PC-3 (cell line): ENCODE data around the gene CFAP410. TPM values are rescaled to one million over a fixed set of nuclear protein-coding genes. Genes with fewer than 3 reads are reported as not detected.

Experiments used
- ATAC-seq: fragments of 200-7000 bp; cut with Tn5 transposase; 2 replicates; pipeline ENCODE4 v1.9.1; 2020; ENCODE audit warnings: mild to moderate bottlenecking, moderate library complexity
- BruUV-seq: library from RNA; stranded (reverse); fragments of 400-500 nt; replicated peaks from 2 replicates; lab custom pipeline; 2021; lab: Mats Ljungman, UMichigan
- CTCF ChIA-PET: fragments of 300-600 bp; sonication (Branson Sonifier 250); formaldehyde crosslinking; loops from one replicate; lab custom pipeline; 2022; ENCODE audit warnings: antibody characterized with exemption; lab: Charles Lee
- POLR2A ChIA-PET: fragments of 300-600 bp; sonication (Branson Sonifier 250); formaldehyde crosslinking; loops from one replicate; lab custom pipeline; 2022; ENCODE audit warnings: antibody characterized with exemption; ENCODE audit not compliant: unreplicated experiment; lab: Charles Lee
- DNase-seq: peaks from one replicate; pipeline ENCODE4 v3.0.0-alpha.2; 2015
- H2AFZ ChIP-seq: fragments of 300-600 bp; sonication (generic); 2 replicates; pipeline ENCODE4 v1.6.0; 2016; ENCODE audit warnings: antibody characterized with exemption, low read length
- H3F3A ChIP-seq: fragments of 300-600 bp; sonication (generic); one replicate; pipeline ENCODE4 v1.6.0; 2017; ENCODE audit warnings: antibody characterized with exemption, low read length, control low read depth, mild to moderate bottlenecking; ENCODE audit not compliant: unreplicated experiment
- H3K27ac ChIP-seq: fragments of 300-600 bp; sonication (generic); 2 replicates; pipeline ENCODE4 v1.5.1; 2016; ENCODE audit warnings: mild to moderate bottlenecking, low read length
- H3K27me3 ChIP-seq: fragments of 300-600 bp; sonication (generic); 2 replicates; pipeline ENCODE4 v1.6.1; 2016; ENCODE audit warnings: low read length, mixed read lengths
- H3K36me3 ChIP-seq: fragments of 300-600 bp; sonication (generic); 2 replicates; pipeline ENCODE4 v1.6.1; 2016; ENCODE audit warnings: low read depth, mixed run types, low read length, mixed read lengths
- H3K4me1 ChIP-seq: fragments of 300-600 bp; sonication (generic); 2 replicates; pipeline ENCODE4 v1.5.1; 2016; ENCODE audit warnings: low read length; ENCODE audit not compliant: insufficient read depth
- H3K4me2 ChIP-seq: fragments of 300-600 bp; sonication (generic); 2 replicates; pipeline ENCODE4 v1.6.0; 2016; ENCODE audit warnings: low read length
- H3K4me3 ChIP-seq: fragments of 300-600 bp; sonication (generic); 2 replicates; pipeline ENCODE4 v1.5.1; 2016; ENCODE audit warnings: mild to moderate bottlenecking, low read length, mixed read lengths
- H3K79me2 ChIP-seq: fragments of 300-600 bp; sonication (generic); 2 replicates; pipeline ENCODE4 v1.6.1; 2017; ENCODE audit warnings: low read length, mixed read lengths
- H3K9ac ChIP-seq: fragments of 300-600 bp; sonication (generic); 2 replicates; pipeline ENCODE4 v1.6.0; 2016; ENCODE audit warnings: mild to moderate bottlenecking, low read length
- H3K9me2 ChIP-seq: fragments of 300-600 bp; sonication (generic); replicated peaks from 2 replicates; pipeline ENCODE4 v1.6.1; 2016; ENCODE audit warnings: mixed run types, low read length, mixed read lengths
- H3K9me3 ChIP-seq: fragments of 300-600 bp; sonication (generic); 2 replicates; pipeline ENCODE4 v1.6.1; 2016; ENCODE audit warnings: low read length, mixed read lengths
- H4K20me1 ChIP-seq: fragments of 300-600 bp; sonication (generic); 2 replicates; pipeline ENCODE4 v1.6.1; 2016; ENCODE audit warnings: low read length, mixed read lengths
- EZH2 ChIP-seq: fragments of 300-600 bp; sonication (generic); IDR thresholded peaks from one replicate; pipeline ENCODE4 v1.6.1; 2017; ENCODE audit warnings: antibody characterized with exemption, mild to moderate bottlenecking, low read length; ENCODE audit not compliant: unreplicated experiment
- EZH2phosphoT487 ChIP-seq: fragments of 300-600 bp; sonication (generic); IDR thresholded peaks from 2 replicates; pipeline ENCODE4 v1.6.1; 2018; ENCODE audit warnings: mild to moderate bottlenecking, antibody characterized with exemption, low read length, borderline replicate concordance
- intact Hi-C: fragments of 100-400 bp; cut with micrococcal nuclease; formaldehyde crosslinking; loops from 2 replicates; pipeline ENCODE4 v1.9.0; 2023
- total RNA-seq: library from RNA; depleted of rRNA; stranded (reverse); fragments of >200 nt; gene quantifications from 2 replicates; pipeline ENCODE4 v1.2.3, GENCODE V29; 2014
- TF ChIP-seq, protein P1 (sequence below): fragments of 300-600 bp; sonication (generic); conservative IDR thresholded peaks from 2 replicates; pipeline ENCODE4 v1.5.1; 2017; ENCODE audit warnings: antibody characterized with exemption, low read depth, mild to moderate bottlenecking, low read length

CFAP410 gene
- total RNA-seq, 1 experiment from 2014 or later = 18.4 TPM

DNA sequence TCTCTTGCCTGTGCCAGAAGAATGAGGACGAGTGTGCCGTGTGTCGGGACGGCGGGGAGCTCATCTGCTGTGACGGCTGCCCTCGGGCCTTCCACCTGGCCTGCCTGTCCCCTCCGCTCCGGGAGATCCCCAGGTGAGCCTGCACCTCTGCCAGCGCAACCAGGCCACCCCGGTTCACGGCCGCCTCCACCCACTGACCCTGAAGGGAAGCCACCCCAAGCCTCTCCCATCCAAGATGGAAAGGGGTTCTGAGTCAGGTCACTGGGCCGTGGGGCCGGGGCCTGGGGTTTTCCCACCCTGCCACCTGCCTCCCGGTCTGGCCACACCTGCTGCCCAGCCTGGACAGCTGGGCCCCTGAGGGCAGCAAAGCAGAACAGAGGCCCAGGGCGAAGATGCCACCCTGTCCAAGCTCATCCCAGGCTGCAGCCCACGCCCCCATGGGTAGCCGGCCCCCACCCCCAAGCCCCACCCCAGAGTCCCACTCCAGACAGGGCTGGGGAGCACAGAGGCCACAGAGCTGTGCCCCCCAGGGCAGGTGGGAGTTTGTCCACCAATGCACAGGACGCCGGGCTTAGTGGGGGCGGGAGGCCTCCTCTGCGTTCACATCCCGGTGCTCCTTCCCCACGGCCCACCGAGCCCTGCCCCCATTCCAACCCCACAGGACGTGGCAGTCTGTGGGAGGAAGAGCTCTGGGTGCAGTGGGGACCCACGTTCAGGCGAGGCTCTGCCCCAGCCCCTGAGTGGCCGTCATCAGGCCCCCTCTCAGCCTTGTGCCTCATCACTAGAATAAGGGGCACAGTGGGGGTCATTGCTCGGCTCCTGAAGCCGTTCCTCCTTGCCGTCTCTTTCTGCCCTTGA, 47.9 kb downstream of the CFAP410 start:
- H3K4me2 ChIP-seq = no peak overlapping the region
- H3K36me3 ChIP-seq = no peaks in the 10 kb centered on the region
- H3K9me2 ChIP-seq = no peaks in the 10 kb centered on the region
- TF ChIP-seq EZH2phosphoT487 (no peak), EZH2 (no peak)
- TF ChIP-seq, protein P1, sequence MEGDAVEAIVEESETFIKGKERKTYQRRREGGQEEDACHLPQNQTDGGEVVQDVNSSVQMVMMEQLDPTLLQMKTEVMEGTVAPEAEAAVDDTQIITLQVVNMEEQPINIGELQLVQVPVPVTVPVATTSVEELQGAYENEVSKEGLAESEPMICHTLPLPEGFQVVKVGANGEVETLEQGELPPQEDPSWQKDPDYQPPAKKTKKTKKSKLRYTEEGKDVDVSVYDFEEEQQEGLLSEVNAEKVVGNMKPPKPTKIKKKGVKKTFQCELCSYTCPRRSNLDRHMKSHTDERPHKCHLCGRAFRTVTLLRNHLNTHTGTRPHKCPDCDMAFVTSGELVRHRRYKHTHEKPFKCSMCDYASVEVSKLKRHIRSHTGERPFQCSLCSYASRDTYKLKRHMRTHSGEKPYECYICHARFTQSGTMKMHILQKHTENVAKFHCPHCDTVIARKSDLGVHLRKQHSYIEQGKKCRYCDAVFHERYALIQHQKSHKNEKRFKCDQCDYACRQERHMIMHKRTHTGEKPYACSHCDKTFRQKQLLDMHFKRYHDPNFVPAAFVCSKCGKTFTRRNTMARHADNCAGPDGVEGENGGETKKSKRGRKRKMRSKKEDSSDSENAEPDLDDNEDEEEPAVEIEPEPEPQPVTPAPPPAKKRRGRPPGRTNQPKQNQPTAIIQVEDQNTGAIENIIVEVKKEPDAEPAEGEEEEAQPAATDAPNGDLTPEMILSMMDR = no peak
- no peaks in the 10 kb centered on the region for H3K4me1 ChIP-seq
- no peaks in the 10 kb centered on the region for H4K20me1 ChIP-seq
- ChIA-PET POLR2A (no interaction called here), CTCF (no interaction called here)
- intact Hi-C loops = no loop called here
- H3K79me2 ChIP-seq = no peaks in the 10 kb centered on the region
- H3K9ac ChIP-seq = no peak overlapping the region
- no peak for DNase-seq
- H3F3A ChIP-seq = no peaks in the 10 kb centered on the region
- no peaks in the 10 kb centered on the region for H3K9me3 ChIP-seq
- H2AFZ ChIP-seq = no peak overlapping the region
- H3K4me3 ChIP-seq = no peak overlapping the region
- no peak overlapping the region for H3K27ac ChIP-seq
- no peak for ATAC-seq
- no peaks in the 10 kb centered on the region for H3K27me3 ChIP-seq
- BruUV-seq = no TSS peak

DNA sequence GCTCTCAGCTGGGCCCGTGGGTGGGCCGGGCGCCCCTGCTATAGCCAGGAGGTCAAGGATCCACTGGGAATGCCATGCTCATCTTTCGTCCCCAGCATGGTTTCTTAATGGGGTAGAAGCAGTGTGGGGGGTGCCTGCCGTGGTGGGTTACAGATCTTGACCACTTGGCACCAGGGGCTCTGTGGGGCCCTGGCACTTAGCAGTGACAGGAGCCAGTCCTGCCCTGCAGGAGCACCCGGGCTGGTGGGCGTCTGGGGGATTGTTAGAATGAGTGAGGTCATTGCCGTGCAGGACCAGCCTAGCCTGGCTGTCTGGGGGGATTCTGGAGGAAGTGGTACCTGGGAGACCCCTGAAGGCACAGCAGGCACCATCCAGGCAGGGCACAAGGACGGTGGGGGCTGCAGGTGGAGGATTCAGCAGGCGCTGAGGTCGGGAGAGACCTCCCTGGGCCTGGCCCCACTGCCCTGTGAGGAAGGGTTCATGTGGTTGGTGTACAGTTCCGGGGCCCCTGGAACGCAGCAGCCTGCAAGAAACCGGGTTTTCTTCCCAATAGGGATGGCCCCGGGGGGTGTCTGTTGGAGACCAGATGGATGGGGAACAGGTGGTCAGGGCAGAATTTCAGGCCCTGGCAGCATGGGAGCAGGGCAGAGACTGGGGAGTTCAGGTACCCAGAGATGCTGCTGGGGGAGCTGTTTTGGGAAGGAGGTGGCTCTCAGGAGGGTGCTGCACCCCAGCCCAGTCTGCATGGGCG, 48.7 kb downstream of the CFAP410 start:
- ChIA-PET POLR2A (no interaction called here), CTCF (no interaction called here)
- Histone ChIP-seq H3K79me2 (no peaks in the 10 kb centered on the region), H3K4me2 (no peak overlapping the region), H3K27me3 (no peaks in the 10 kb centered on the region), H3K9me2 (no peaks in the 10 kb centered on the region), H3F3A (no peaks in the 10 kb centered on the region), H3K9me3 (no peaks in the 10 kb centered on the region), H3K4me3 (no peak overlapping the region), H3K9ac (no peak overlapping the region), H3K27ac (no peak overlapping the region), H4K20me1 (no peaks in the 10 kb centered on the region), H2AFZ (no peak overlapping the region), H3K36me3 (no peaks in the 10 kb centered on the region), H3K4me1 (no peaks in the 10 kb centered on the region)
- DNase-seq = no peak
- ATAC-seq = no peak
- intact Hi-C loops = no loop called here
- TF ChIP-seq EZH2 = no peak
- TF ChIP-seq EZH2phosphoT487 = no peak
- TF ChIP-seq, protein P1 = no peak
- BruUV-seq = no TSS peak
